Lower lobe of right lung (tissue), 2 donors: ENCODE results near the gene NUP35. TPM values are rescaled to one million over a fixed set of nuclear protein-coding genes. Genes with fewer than 3 reads are reported as not detected.

Experiments
- ATAC-seq, 2 donors: fragments of 200-7000 bp; cut with Tn5 transposase; one replicate each; pipeline ENCODE4 v1.9.1; 2020 to 2022; ENCODE audit warnings: mild to moderate bottlenecking in 2 of 2, moderate library complexity in 2 of 2
- DNase-seq: peaks from one replicate; pipeline ENCODE4 v3.0.0-alpha.2; 2020
- H3K27ac ChIP-seq: fragments of 200-600 bp; one replicate; pipeline ENCODE4 v1.8.0; 2022
- H3K27me3 ChIP-seq: fragments of 200-600 bp; one replicate; pipeline ENCODE4 v1.8.0; 2022; ENCODE audit warnings: low read depth
- H3K36me3 ChIP-seq: fragments of 200-600 bp; one replicate; pipeline ENCODE4 v1.8.0; 2022; ENCODE audit warnings: mild to moderate bottlenecking
- H3K4me1 ChIP-seq: fragments of 200-600 bp; one replicate; pipeline ENCODE4 v1.8.0; 2022
- H3K4me3 ChIP-seq: fragments of 200-600 bp; one replicate; pipeline ENCODE4 v1.8.0; 2022; ENCODE audit warnings: mild to moderate bottlenecking
- H3K9me3 ChIP-seq: fragments of 200-600 bp; one replicate; pipeline ENCODE4 v1.8.0; 2022
- CTCF ChIP-seq: fragments of 200-600 bp; IDR thresholded peaks from one replicate; pipeline ENCODE4 v1.8.0; 2022; ENCODE audit warnings: antibody characterized with exemption, mild to moderate bottlenecking
- intact Hi-C: fragments of 100-400 bp; cut with DNase I; formaldehyde crosslinking; loops from one replicate; pipeline ENCODE4 v1.11.0; 2022
- long read RNA-seq: library from polyadenylated mRNA; unstranded; transcript quantifications from one replicate; pipeline ENCODE4 v2.0.0, GENCODE V29; 2021
- total RNA-seq: library from RNA; stranded (reverse); fragmentation: NEBNext Ultra II Directional; extraction: Animal tissue kit (Norgen Biotek cat#: 25700); gene quantifications from one replicate; pipeline ENCODE4 v1.2.1, GENCODE V29; 2021
- donor health status: DM: no; HTN: yes; CAD: no; lungs with severe emphysema.

NUP35 gene
- 15.9 TPM for total RNA-seq
- long read RNA-seq, transcript NUP35-201 (9 exons, 1,633 nt): major isoform, 7 of 10 reads
- long read RNA-seq, partial matches to known transcripts: 0 of 10 reads
- long read RNA-seq, other reads (novel, unspliced or antisense): 3 of 10 reads

- no peaks in the 10 kb centered on the region for H3K27me3 ChIP-seq
- H3K27ac ChIP-seq: peak within 1 kb of the TSS; percentile 87
- peak within 1 kb of the TSS; percentile 71 for H3K4me3 ChIP-seq
- DNase-seq (peak; percentile 84), ATAC-seq (peak; percentile 97 to 99)
- peaks cover 10% of the 10 kb centered on the region for H3K36me3 ChIP-seq
- H3K4me1 ChIP-seq: peaks cover 21% of the 10 kb centered on the region
- no peak for TF ChIP-seq CTCF
- intact Hi-C loops: no loop called here
- H3K9me3 ChIP-seq: no peaks in the 10 kb centered on the region
These were observed at the start of gene NUP35 for GRCh38 chr2:183124222-183124956. Gene NUP35 (plus strand): TSS chr2:183124443. CDS start chr2:183124458, 15 bp downstream.

GRCh38 chr2:183078163-183078463 is 46.1 kb upstream of the NUP35 start:
- DNase-seq: peak; percentile 53

GRCh38 chr2:183078464-183079138 is 45.6 kb upstream of the NUP35 start, which contains the start of gene DUSP19:
Gene DUSP19 (plus strand): TSS chr2:183078747. CDS start chr2:183078934, 187 bp downstream.
- intact Hi-C loops: no loop called here
- no peak for TF ChIP-seq CTCF
- DNase-seq (peak; percentile 79), ATAC-seq (peak; percentile 96 to 98)
- Histone ChIP-seq H3K4me1 (peaks cover 14% of the 10 kb centered on the region), H3K36me3 (no peaks in the 10 kb centered on the region), H3K27me3 (no peaks in the 10 kb centered on the region), H3K27ac (peak within 1 kb of the TSS; percentile 86), H3K4me3 (peak within 1 kb of the TSS; percentile 73), H3K9me3 (no peaks in the 10 kb centered on the region)

More at GRCh38 chr2:183078163-183078463, 46.1 kb upstream of the NUP35 start:
- Histone ChIP-seq H3K27ac (peak overlapping the region; percentile 86), H3K4me3 (peak overlapping the region; percentile 73), H3K36me3 (no peaks in the 10 kb centered on the region), H3K9me3 (no peaks in the 10 kb centered on the region), H3K4me1 (peaks cover 14% of the 10 kb centered on the region), H3K27me3 (no peaks in the 10 kb centered on the region)
- ATAC-seq: peak; percentile 77 to 88
- intact Hi-C loops: no loop called here
- no peak for TF ChIP-seq CTCF

- Histone ChIP-seq H3K27ac (peak overlapping the region; percentile 86), H3K4me3 (peak overlapping the region; percentile 73), H3K9me3 (no peaks in the 10 kb centered on the region), H3K27me3 (no peaks in the 10 kb centered on the region), H3K4me1 (peaks cover 14% of the 10 kb centered on the region), H3K36me3 (no peaks in the 10 kb centered on the region)
- intact Hi-C loops: no loop called here
- DNase-seq: no peak
- ATAC-seq: peak; percentile 28 to 58
- no peak for TF ChIP-seq CTCF
These were observed 45.0 kb upstream of the NUP35 start for GRCh38 chr2:183079139-183079775.

GRCh38 chr2:183081911-183082310 is 42.3 kb upstream of the NUP35 start:
- DNase-seq: no peak
- Histone ChIP-seq H3K4me1 (peaks cover 14% of the 10 kb centered on the region), H3K27ac (no peak overlapping the region), H3K36me3 (no peaks in the 10 kb centered on the region), H3K9me3 (no peaks in the 10 kb centered on the region), H3K27me3 (no peaks in the 10 kb centered on the region), H3K4me3 (no peak overlapping the region)
- ATAC-seq: no peak
- TF ChIP-seq CTCF: no peak
- intact Hi-C loops: no loop called here
